ENCODE results near the gene ARHGAP21. TPM values are rescaled to one million over a fixed set of nuclear protein-coding genes. Genes with fewer than 3 reads are reported as not detected.

Gene ARHGAP21
- total RNA-seq, 1 experiment from 2014 or later: 59.4 TPM

DNA sequence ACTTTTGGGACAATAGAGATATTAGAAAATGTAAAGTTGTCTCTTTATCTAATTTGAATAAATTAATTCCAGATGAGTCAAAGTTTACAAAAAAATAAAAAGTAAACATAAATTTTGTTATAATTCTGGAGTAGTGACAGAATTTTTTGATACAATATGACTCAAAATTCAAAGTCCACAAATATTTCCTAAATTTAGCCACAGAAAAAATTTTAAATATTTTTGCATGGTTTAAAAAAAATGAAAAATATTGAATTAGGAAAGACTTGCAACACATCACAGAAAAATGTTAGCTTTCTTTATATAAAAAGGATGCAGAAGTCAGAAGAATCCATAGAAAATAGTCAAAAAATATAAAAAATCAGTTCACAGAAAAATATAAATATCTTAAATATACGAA lies 117.7 kb downstream of the ARHGAP21 start:
- no peak overlapping the region for H3K4me2 ChIP-seq (ENCODE audit: insufficient read depth, insufficient read length, low read length)

More for the DNA sequence above, 117.7 kb downstream of the ARHGAP21 start:
- H2BK20ac ChIP-seq (ENCODE audit: low read depth, low read length, poor library complexity, severe bottlenecking): no peak overlapping the region
- H2BK5ac ChIP-seq (ENCODE audit: insufficient read length, low read length): no peak overlapping the region
- H4K20me1 ChIP-seq (ENCODE audit: control insufficient read depth, insufficient read depth, insufficient read length): no peaks in the 10 kb centered on the region
- H3K27me3 Mint-ChIP-seq (ENCODE audit: low read depth): no peaks in the 10 kb centered on the region
- H3K36me3 Mint-ChIP-seq (ENCODE audit: insufficient read depth in 1 of 3, low read depth in 3 of 3): peaks cover 0 to 25% (median 12%) of the 10 kb centered on the region in 3 experiments; a peak in 5 of 7 replicates
- TF ChIP-seq, protein P1, sequence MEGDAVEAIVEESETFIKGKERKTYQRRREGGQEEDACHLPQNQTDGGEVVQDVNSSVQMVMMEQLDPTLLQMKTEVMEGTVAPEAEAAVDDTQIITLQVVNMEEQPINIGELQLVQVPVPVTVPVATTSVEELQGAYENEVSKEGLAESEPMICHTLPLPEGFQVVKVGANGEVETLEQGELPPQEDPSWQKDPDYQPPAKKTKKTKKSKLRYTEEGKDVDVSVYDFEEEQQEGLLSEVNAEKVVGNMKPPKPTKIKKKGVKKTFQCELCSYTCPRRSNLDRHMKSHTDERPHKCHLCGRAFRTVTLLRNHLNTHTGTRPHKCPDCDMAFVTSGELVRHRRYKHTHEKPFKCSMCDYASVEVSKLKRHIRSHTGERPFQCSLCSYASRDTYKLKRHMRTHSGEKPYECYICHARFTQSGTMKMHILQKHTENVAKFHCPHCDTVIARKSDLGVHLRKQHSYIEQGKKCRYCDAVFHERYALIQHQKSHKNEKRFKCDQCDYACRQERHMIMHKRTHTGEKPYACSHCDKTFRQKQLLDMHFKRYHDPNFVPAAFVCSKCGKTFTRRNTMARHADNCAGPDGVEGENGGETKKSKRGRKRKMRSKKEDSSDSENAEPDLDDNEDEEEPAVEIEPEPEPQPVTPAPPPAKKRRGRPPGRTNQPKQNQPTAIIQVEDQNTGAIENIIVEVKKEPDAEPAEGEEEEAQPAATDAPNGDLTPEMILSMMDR (conservative IDR thresholded peaks at IDR 0.05): no peak
- H3K18ac ChIP-seq (ENCODE audit: insufficient read length, low read depth, low read length): no peak overlapping the region
- no peak for DNase-seq
- H2BK120ac ChIP-seq (ENCODE audit: low read depth, low read length, poor library complexity, severe bottlenecking): no peak overlapping the region
- no peak overlapping the region for H4K91ac ChIP-seq (ENCODE audit: insufficient read length, low read depth, low read length)
- no peak overlapping the region for H3K14ac ChIP-seq (ENCODE audit: insufficient read depth, low read length)
- no peak overlapping the region for H4K8ac ChIP-seq (replicated peaks; ENCODE audit: insufficient read length, low read depth, low read length)
- H3K56ac ChIP-seq (ENCODE audit: insufficient read length, low read depth, low read length): no peak overlapping the region
- no peaks in the 10 kb centered on the region for H3K27me3 ChIP-seq (ENCODE audit: insufficient read depth, low read length)
- H3K4me1 Mint-ChIP-seq: no peaks in the 10 kb centered on the region
- no peak overlapping the region for H3K9ac ChIP-seq (ENCODE audit: extremely low read depth, insufficient read length, low read length)
- no peak overlapping the region for H4K5ac ChIP-seq (ENCODE audit: insufficient read length, low read depth, low read length)
- H2BK15ac ChIP-seq (ENCODE audit: low read depth, low read length): no peak overlapping the region
- no peaks in the 10 kb centered on the region for H3K79me2 ChIP-seq (ENCODE audit: insufficient read depth, low read length)
- no CpG with 5 or more reads among the region's 1 CpG for WGBS (ENCODE audit: extremely low coverage, insufficient read length, low lambda C conversion rate)
- no peak overlapping the region for H2BK12ac ChIP-seq (ENCODE audit: insufficient read length, low read depth, low read length)
- no peaks in the 10 kb centered on the region for H3K9me3 ChIP-seq (ENCODE audit: control insufficient read depth, low read depth, low read length)
- no peak overlapping the region for H3T11ph ChIP-seq (ENCODE audit: low read length)
- H2AFZ ChIP-seq (ENCODE audit: low read length): no peak overlapping the region
- no peak overlapping the region for H2AK5ac ChIP-seq (ENCODE audit: insufficient read length, low read length)
- no peak overlapping the region for H3K23ac ChIP-seq (ENCODE audit: insufficient read length, low read depth, low read length)
- H3K4me1 ChIP-seq (ENCODE audit: insufficient read depth, low read length): no peaks in the 10 kb centered on the region
- no peak overlapping the region for H3K27ac Mint-ChIP-seq
- no peak overlapping the region for H3K4ac ChIP-seq (ENCODE audit: low read depth, low read length)
- no peak overlapping the region for H3K27ac ChIP-seq (ENCODE audit: insufficient read length, low read depth, low read length)
- H3K23me2 ChIP-seq (ENCODE audit: insufficient read length, low read depth, low read length, poor library complexity, severe bottlenecking): no peaks in the 10 kb centered on the region
- no peaks in the 10 kb centered on the region for H3K9me3 Mint-ChIP-seq
- no peak overlapping the region for H3K4me3 Mint-ChIP-seq
- H3K79me1 ChIP-seq (ENCODE audit: insufficient read depth, low read depth, low read length, poor library complexity, severe bottlenecking): no peaks in the 10 kb centered on the region

Data from H9 (cell line).